GM21390 (cell line): ENCODE measurements around the gene HOXB9.

Experiments used
- ATAC-seq: cut with Tn5 transposase; IDR thresholded peaks from one replicate; pipeline ENCODE4 v1.9.1; 2021; ENCODE audit not compliant: unreplicated experiment

The HOXB9 gene

GRCh38 chr17:48626245-48627117 lies at the start of gene HOXB9:
HOXB9 (minus strand) TSS chr17:48626358; CDS start chr17:48626269, 89 bp downstream.
- no peak for ATAC-seq

- ATAC-seq: no peak
These were observed 46.2 kb upstream of the HOXB9 start for GRCh38 chr17:48672340-48672739.

GRCh38 chr17:48671697-48672171 lies 45.6 kb upstream of the HOXB9 start:
- no peak for ATAC-seq

GRCh38 chr17:48663134-48663924 lies 37.2 kb upstream of the HOXB9 start:
- no peak for ATAC-seq

GRCh38 chr17:48655913-48656312 lies 29.8 kb upstream of the HOXB9 start:
- ATAC-seq: no peak

- no peak for ATAC-seq
These were observed 23.6 kb upstream of the HOXB9 start for GRCh38 chr17:48649741-48650140.

GRCh38 chr17:48647963-48648245 lies 21.7 kb upstream of the HOXB9 start:
- ATAC-seq: no peak

- ATAC-seq: no peak
These were observed 21.2 kb upstream of the HOXB9 start for GRCh38 chr17:48647103-48647962.

- ATAC-seq: no peak
These were observed 20.3 kb upstream of the HOXB9 start for GRCh38 chr17:48646183-48647102.

GRCh38 chr17:48645639-48646182 lies 19.6 kb upstream of the HOXB9 start:
- ATAC-seq: no peak

- ATAC-seq: no peak
These were observed 18.9 kb upstream of the HOXB9 start for GRCh38 chr17:48644910-48645557.

GRCh38 chr17:48644159-48644558 lies 18.0 kb upstream of the HOXB9 start:
- ATAC-seq: no peak

GRCh38 chr17:48643697-48644012 lies 17.5 kb upstream of the HOXB9 start:
- ATAC-seq: no peak

GRCh38 chr17:48642843-48643696 lies 16.9 kb upstream of the HOXB9 start:
- no peak for ATAC-seq

- no peak for ATAC-seq
These were observed 16.1 kb upstream of the HOXB9 start for GRCh38 chr17:48642059-48642842.

- no peak for ATAC-seq
These were observed 15.4 kb upstream of the HOXB9 start for GRCh38 chr17:48641541-48642058.

- ATAC-seq: no peak
These were observed 14.7 kb upstream of the HOXB9 start for GRCh38 chr17:48640858-48641180.
